ENCODE results near the gene C1orf210. TPM values are rescaled to one million over a fixed set of nuclear protein-coding genes. Genes with fewer than 3 reads are reported as not detected.

C1orf210 gene
- total RNA-seq, 1 donor from 2014 or later, result 34.3 TPM

GRCh38 chr1:43327549-43328292 lies 42.3 kb upstream of the C1orf210 start:
- no peaks in the 10 kb centered on the region for H3K4me1 Mint-ChIP-seq (ENCODE audit: low read depth)

GRCh38 chr1:43325381-43325780 lies 40.0 kb upstream of the C1orf210 start:
- Mint-ChIP-seq H3K36me3 (ENCODE audit: insufficient read depth) (no peaks in the 10 kb centered on the region), H3K4me1 (ENCODE audit: low read depth) (no peaks in the 10 kb centered on the region), H3K27me3 (no peaks in the 10 kb centered on the region), H3K27ac (no peak overlapping the region), H3K9me3 (ENCODE audit: low read depth) (peaks cover 8% of the 10 kb centered on the region), H3K4me3 (ENCODE audit: low read depth) (no peak overlapping the region)
- no peak for DNase-seq (ENCODE audit: low spot score, unreplicated experiment)
- TF ChIP-seq CTCF (IDR thresholded peaks at IDR 0.05; ENCODE audit: unreplicated experiment), result no peak

More at GRCh38 chr1:43327549-43328292, 42.3 kb upstream of the C1orf210 start:
- H3K36me3 Mint-ChIP-seq (ENCODE audit: insufficient read depth), result no peaks in the 10 kb centered on the region
- peaks cover 8% of the 10 kb centered on the region for H3K9me3 Mint-ChIP-seq (ENCODE audit: low read depth)
- no peak overlapping the region for H3K4me3 Mint-ChIP-seq (ENCODE audit: low read depth)
- no peak for DNase-seq (ENCODE audit: low spot score, unreplicated experiment)
- no peaks in the 10 kb centered on the region for H3K27me3 Mint-ChIP-seq
- no peak for TF ChIP-seq CTCF (IDR thresholded peaks at IDR 0.05; ENCODE audit: unreplicated experiment)
- H3K27ac Mint-ChIP-seq, result no peak overlapping the region

- Mint-ChIP-seq H3K9me3 (ENCODE audit: low read depth) (peaks cover 8% of the 10 kb centered on the region), H3K27me3 (no peaks in the 10 kb centered on the region), H3K36me3 (ENCODE audit: insufficient read depth) (no peaks in the 10 kb centered on the region), H3K4me1 (ENCODE audit: low read depth) (no peaks in the 10 kb centered on the region), H3K27ac (no peak overlapping the region), H3K4me3 (ENCODE audit: low read depth) (no peak overlapping the region)
- no peak for TF ChIP-seq CTCF (IDR thresholded peaks at IDR 0.05; ENCODE audit: unreplicated experiment)
- no peak for DNase-seq (ENCODE audit: low spot score, unreplicated experiment)
Observed at GRCh38 chr1:43324810-43325209, 39.4 kb upstream of the C1orf210 start.

- no peaks in the 10 kb centered on the region for H3K27me3 Mint-ChIP-seq
- no peak for DNase-seq (ENCODE audit: low spot score, unreplicated experiment)
- no peaks in the 10 kb centered on the region for H3K36me3 Mint-ChIP-seq (ENCODE audit: insufficient read depth)
Observed at GRCh38 chr1:43322506-43322905, 37.1 kb upstream of the C1orf210 start.

GRCh38 chr1:43321331-43321891 lies 36.0 kb upstream of the C1orf210 start:
- Mint-ChIP-seq H3K27me3 (peaks cover 4% of the 10 kb centered on the region), H3K27ac (no peak overlapping the region), H3K36me3 (ENCODE audit: insufficient read depth) (no peaks in the 10 kb centered on the region), H3K4me3 (ENCODE audit: low read depth) (no peak overlapping the region), H3K9me3 (ENCODE audit: low read depth) (peaks cover 8% of the 10 kb centered on the region), H3K4me1 (ENCODE audit: low read depth) (no peaks in the 10 kb centered on the region)
- TF ChIP-seq CTCF (IDR thresholded peaks at IDR 0.05; ENCODE audit: unreplicated experiment), result no peak
- DNase-seq (ENCODE audit: low spot score, unreplicated experiment), result no peak

More at GRCh38 chr1:43322506-43322905, 37.1 kb upstream of the C1orf210 start:
- Mint-ChIP-seq H3K27ac (no peak overlapping the region), H3K4me1 (ENCODE audit: low read depth) (no peaks in the 10 kb centered on the region), H3K9me3 (ENCODE audit: low read depth) (peaks cover 8% of the 10 kb centered on the region), H3K4me3 (ENCODE audit: low read depth) (no peak overlapping the region)
- no peak for TF ChIP-seq CTCF (IDR thresholded peaks at IDR 0.05; ENCODE audit: unreplicated experiment)
